Measurements from ENCODE around the gene ADPGK.
"Not testable (repeated sequence)": the region's sequence is repeated elsewhere in the genome, so short reads cannot be mapped to it uniquely, and the experiment has no call there.

DNA sequence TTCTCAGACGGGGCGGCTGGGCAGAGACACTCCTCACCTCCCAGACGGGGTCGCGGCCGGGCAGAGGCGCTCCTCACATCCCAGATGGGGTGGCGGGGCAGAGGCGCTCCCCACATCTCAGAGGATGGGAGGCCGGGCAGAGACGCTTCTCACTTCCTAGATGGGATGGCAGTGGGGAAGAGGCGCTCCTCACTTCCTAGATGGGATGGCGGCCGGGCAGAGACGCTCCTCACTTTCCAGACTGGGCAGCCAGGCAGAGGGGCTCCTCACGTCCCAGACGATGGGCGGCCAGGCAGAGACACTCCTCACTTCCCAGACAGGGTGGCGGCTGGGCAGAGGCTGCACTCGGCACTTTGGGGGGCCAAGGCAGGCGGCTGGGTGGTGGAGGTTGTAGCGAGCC lies 23.8 kb upstream of the ADPGK start:
- not testable (repeated sequence) for TF ChIP-seq POLR2A, POLR2AphosphoS5 (IDR thresholded peaks at IDR 0.05; ENCODE audit: low read depth, low read length)

All from GM12892 (cell line).